CD4-positive, alpha-beta T cell treated with Interleukin-6 at 100 ng/mL for 8 hours (primary cell): Measurements from ENCODE around the gene MME.

Source experiments
- DNase-seq: peaks from one replicate; pipeline ENCODE4 v3.0.0-alpha.2; 2020; ENCODE audit warnings: mixed read lengths, low spot score

Gene MME

GRCh38 chr3:155079746-155080487 lies at the start of gene MME:
MME (plus strand) TSS chr3:155080319; CDS start chr3:155084168, 3,849 bp downstream.
- no peak for DNase-seq

GRCh38 chr3:155031186-155031585 lies 48.9 kb upstream of the MME start:
- no peak for DNase-seq

GRCh38 chr3:155032918-155033317 lies 47.2 kb upstream of the MME start:
- DNase-seq = no peak

- DNase-seq = no peak
These were observed 45.3 kb upstream of the MME start for GRCh38 chr3:155034786-155035185.

- no peak for DNase-seq
These were observed 44.6 kb upstream of the MME start for GRCh38 chr3:155035553-155035952.

GRCh38 chr3:155037508-155038202 lies 42.5 kb upstream of the MME start:
- DNase-seq = no peak

GRCh38 chr3:155038203-155038554 lies 41.9 kb upstream of the MME start:
- DNase-seq = no peak

GRCh38 chr3:155046935-155047334 lies 33.2 kb upstream of the MME start:
- no peak for DNase-seq

- DNase-seq = no peak
These were observed 32.4 kb upstream of the MME start for GRCh38 chr3:155047672-155048071.

- DNase-seq = no peak
These were observed 30.2 kb upstream of the MME start for GRCh38 chr3:155049959-155050358.

- DNase-seq = no peak
These were observed 27.6 kb upstream of the MME start for GRCh38 chr3:155052470-155052869.

GRCh38 chr3:155053756-155054155 lies 26.4 kb upstream of the MME start:
- DNase-seq = no peak

- no peak for DNase-seq
These were observed 15.2 kb upstream of the MME start for GRCh38 chr3:155064920-155065319.

GRCh38 chr3:155065537-155065936 lies 14.6 kb upstream of the MME start:
- DNase-seq = no peak

GRCh38 chr3:155069729-155070128 lies 10.4 kb upstream of the MME start:
- no peak for DNase-seq

- no peak for DNase-seq
These were observed 9.8 kb upstream of the MME start for GRCh38 chr3:155070316-155070715.

- no peak for DNase-seq
These were observed 9.2 kb upstream of the MME start for GRCh38 chr3:155070932-155071387.

GRCh38 chr3:155075200-155075599 lies 4.9 kb upstream of the MME start:
- no peak for DNase-seq

GRCh38 chr3:155076888-155077287 lies 3.2 kb upstream of the MME start:
- DNase-seq = no peak

- no peak for DNase-seq
These were observed 1.2 kb upstream of the MME start for GRCh38 chr3:155078711-155079467.

GRCh38 chr3:155079468-155079745 lies 712 bp upstream of the MME start:
- no peak for DNase-seq

GRCh38 chr3:155080692-155081091 lies 573 bp downstream of the MME start:
- no peak for DNase-seq

- no peak for DNase-seq
These were observed 3.3 kb downstream of the MME start for GRCh38 chr3:155083313-155083905.
